BE2C (cell line): ENCODE results near the gene ARMC9.

ENCODE experiments used
- DNase-seq: peaks from one replicate; pipeline ENCODE4 v3.0.0-alpha.2; 2020
- H3K27me3 ChIP-seq: fragments of 250-450 bp; sonication (Bioruptor Pico); 2 replicates; pipeline ENCODE4 v1.5.1; 2020; ENCODE audit warnings: mild to moderate bottlenecking
- H3K36me3 ChIP-seq: fragments of 250-450 bp; sonication (Bioruptor Pico); 2 replicates; pipeline ENCODE4 v1.5.1; 2020; ENCODE audit warnings: mild to moderate bottlenecking
- H3K4me1 ChIP-seq: fragments of 250-450 bp; sonication (Bioruptor Pico); 2 replicates; pipeline ENCODE4 v1.5.1; 2020
- H3K4me3 ChIP-seq: 2 replicates; pipeline ENCODE4 v1.5.1; 2011; ENCODE audit warnings: low read depth, low read length
- H3K9me3 ChIP-seq: fragments of 250-450 bp; sonication (Bioruptor Pico); 2 replicates; pipeline ENCODE4 v1.5.1; 2020
- CTCF ChIP-seq: IDR thresholded peaks from 2 replicates; pipeline ENCODE4 v1.5.1; 2012; ENCODE audit warnings: mild to moderate bottlenecking, low read depth, low read length

ARMC9 gene

GRCh38 chr2:231277962-231278361, 79.5 kb downstream of the ARMC9 start:
- Histone ChIP-seq H3K4me3 (no peak overlapping the region), H3K4me1 (peaks cover 7% of the 10 kb centered on the region), H3K9me3 (no peaks in the 10 kb centered on the region), H3K36me3 (peaks cover 43% of the 10 kb centered on the region), H3K27me3 (no peaks in the 10 kb centered on the region)
- DNase-seq = no peak
- TF ChIP-seq CTCF = no peak

- TF ChIP-seq CTCF = no peak
- H3K27me3 ChIP-seq = no peaks in the 10 kb centered on the region
- no peaks in the 10 kb centered on the region for H3K4me1 ChIP-seq
- DNase-seq = no peak
- H3K9me3 ChIP-seq = no peaks in the 10 kb centered on the region
- H3K4me3 ChIP-seq = no peak overlapping the region
- H3K36me3 ChIP-seq = peaks cover 35% of the 10 kb centered on the region
These were observed 80.4 kb downstream of the ARMC9 start for GRCh38 chr2:231278868-231279267.

DNA sequence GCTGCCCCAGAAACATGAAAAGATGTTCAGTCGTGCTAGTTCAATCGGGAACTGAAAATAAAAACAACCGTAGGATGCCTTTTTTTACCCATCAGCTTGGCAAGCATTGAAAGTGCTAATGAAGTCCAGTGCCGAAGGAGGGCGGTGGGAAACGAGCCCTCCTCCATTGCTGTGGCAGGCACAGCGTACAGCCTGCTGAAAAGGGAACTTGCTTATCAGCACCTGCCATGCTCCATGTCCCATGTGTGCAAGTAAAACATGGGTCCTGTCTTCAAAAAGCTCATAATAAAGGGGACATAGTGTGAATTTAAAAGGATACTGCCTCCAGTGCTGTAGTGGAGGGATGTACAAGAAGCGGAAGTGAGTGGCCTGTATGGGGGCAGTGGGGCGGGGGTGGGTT, 82.4 kb downstream of the ARMC9 start:
- H3K4me3 ChIP-seq = no peak overlapping the region
- no peak for TF ChIP-seq CTCF
- no peaks in the 10 kb centered on the region for H3K9me3 ChIP-seq
- H3K36me3 ChIP-seq = peaks cover 18% of the 10 kb centered on the region
- no peaks in the 10 kb centered on the region for H3K27me3 ChIP-seq
- no peaks in the 10 kb centered on the region for H3K4me1 ChIP-seq
- no peak for DNase-seq

DNA sequence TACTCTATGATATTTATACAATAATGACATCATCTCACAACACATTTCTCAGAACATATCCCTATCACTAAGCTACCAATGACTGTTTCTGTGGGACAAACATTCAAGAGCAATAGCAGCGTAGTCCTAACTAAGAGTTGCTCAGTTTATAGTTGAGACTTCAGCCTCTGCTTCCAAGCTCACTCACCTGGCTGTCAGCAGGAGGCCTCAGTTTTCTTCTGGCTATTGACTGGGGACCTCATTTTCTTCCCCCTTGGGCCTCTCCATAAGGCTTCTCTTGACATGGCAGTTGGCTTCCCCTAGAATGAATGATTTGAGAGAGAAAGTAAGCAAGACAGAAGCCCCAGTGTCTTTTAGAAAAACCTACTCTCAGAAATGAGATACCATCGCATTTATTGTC, 85.9 kb downstream of the ARMC9 start:
- Histone ChIP-seq H3K9me3 (0 out of 2 replicates have a peak, but pooled peaks cover 4% of the 10 kb centered on the region), H3K36me3 (peaks cover 10% of the 10 kb centered on the region), H3K4me3 (no peak overlapping the region), H3K27me3 (no peaks in the 10 kb centered on the region), H3K4me1 (peaks cover 3% of the 10 kb centered on the region; the same call in 1 of the 2 replicates)
- no peak for TF ChIP-seq CTCF
- DNase-seq = no peak

- TF ChIP-seq CTCF = no peak
- peaks cover 13% of the 10 kb centered on the region for H3K36me3 ChIP-seq
- 0 out of 2 replicates have a peak, but pooled peaks cover 4% of the 10 kb centered on the region for H3K9me3 ChIP-seq
- no peaks in the 10 kb centered on the region for H3K27me3 ChIP-seq
- H3K4me3 ChIP-seq = no peak overlapping the region
- peak; percentile 44 for DNase-seq
- H3K4me1 ChIP-seq = peaks cover 3% of the 10 kb centered on the region; the same call in 1 of the 2 replicates
These were observed 88.5 kb downstream of the ARMC9 start for GRCh38 chr2:231286964-231287363.

- TF ChIP-seq CTCF = no peak
- DNase-seq = no peak
- 0 out of 2 replicates have a peak, but pooled peaks cover 4% of the 10 kb centered on the region for H3K9me3 ChIP-seq
- H3K4me3 ChIP-seq = no peak overlapping the region
- H3K27me3 ChIP-seq = no peaks in the 10 kb centered on the region
- peaks cover 3% of the 10 kb centered on the region; the same call in 1 of the 2 replicates for H3K4me1 ChIP-seq
- H3K36me3 ChIP-seq = peaks cover 16% of the 10 kb centered on the region
These were observed 89.3 kb downstream of the ARMC9 start for GRCh38 chr2:231287696-231288095.
